GM12878 (cell line): ENCODE results near the gene NLRP6. TPM values are rescaled to one million over a fixed set of nuclear protein-coding genes. Genes with fewer than 3 reads are reported as not detected.

Experiments
- ATAC-seq: fragments of 200-7000 bp; cut with Tn5 transposase; 3 replicates; pipeline ENCODE4 v1.9.1; 2020; ENCODE audit warnings: mild to moderate bottlenecking, moderate library complexity
- BruUV-seq: library from RNA; stranded (reverse); fragments of 400-500 nt; replicated peaks from 2 replicates; lab custom pipeline; 2021; lab: Mats Ljungman, UMichigan
- CTCF ChIA-PET: fragments of 300-600 bp; sonication (Branson Sonifier 250); formaldehyde crosslinking; extraction: SDS; loops from one replicate; lab custom pipeline; 2021; ENCODE audit warnings: inconsistent platforms; lab: Yijun Ruan, JAX
- POLR2A ChIA-PET: fragments of 350-600 bp; formaldehyde crosslinking; extraction: SDS; loops from one replicate; lab custom pipeline; 2021; ENCODE audit warnings: inconsistent platforms; lab: Charles Lee
- RAD21 ChIA-PET: fragments of 300-600 bp; sonication (Branson Sonifier 250); formaldehyde crosslinking; loops from one replicate; lab custom pipeline; 2023; ENCODE audit warnings: antibody characterized with exemption; ENCODE audit not compliant: unreplicated experiment; lab: Charles Lee
- SMC1A ChIA-PET: fragments of 300-600 bp; sonication (Branson Sonifier 250); formaldehyde crosslinking; loops from one replicate; lab custom pipeline; 2023; ENCODE audit not compliant: unreplicated experiment, uncharacterized antibody; lab: Charles Lee
- DNase-seq: peaks from one replicate; pipeline ENCODE4 v3.0.0-alpha.2; 2011; ENCODE audit warnings: low read depth, low spot score
- FAIRE-seq: peaks from 3 replicates; lab custom pipeline; 2011; peaks lifted over from hg19 to GRCh38; lab: Jason Lieb, UNC
- H2AFZ ChIP-seq: 2 replicates; pipeline ENCODE4 v1.6.0; 2011; ENCODE audit warnings: low read depth, low read length, control low read depth; ENCODE audit not compliant: control insufficient read depth
- H3K27ac ChIP-seq: 2 replicates; pipeline ENCODE4 v1.5.1; 2011; ENCODE audit warnings: control low read depth; ENCODE audit not compliant: control insufficient read depth, insufficient read depth
- H3K27me3 ChIP-seq, 2 experiments: replicated peaks in 1 of 2; 2 replicates each; pipeline versions ENCODE4 v1.6.0 to v1.6.1; 2011; ENCODE audit warnings: low read length in 1 of 2; ENCODE audit not compliant: control insufficient read depth in 2 of 2, insufficient read depth in 2 of 2
- H3K36me3 ChIP-seq, 2 experiments: 2 replicates each; pipeline ENCODE4 v1.5.1; 2011; ENCODE audit warnings: low read length in 1 of 2; ENCODE audit not compliant: control insufficient read depth in 2 of 2, insufficient read depth in 2 of 2
- H3K4me1 ChIP-seq: 2 replicates; pipeline ENCODE4 v1.6.1; 2011; ENCODE audit warnings: mild to moderate bottlenecking, low read length, moderate library complexity, mixed read lengths; ENCODE audit not compliant: control insufficient read depth, insufficient read depth
- H3K4me2 ChIP-seq: 2 replicates; pipeline ENCODE4 v1.6.0; 2011; ENCODE audit warnings: control low read depth; ENCODE audit not compliant: control insufficient read depth, insufficient read depth
- H3K4me3 ChIP-seq: fragments of 200-600 bp; sonication (generic); 2 replicates; pipeline ENCODE4 v1.5.1; 2016
- H3K79me2 ChIP-seq: 2 replicates; pipeline ENCODE4 v1.6.0; 2011; ENCODE audit warnings: low read length; ENCODE audit not compliant: control insufficient read depth, insufficient read depth
- H3K9ac ChIP-seq: 2 replicates; pipeline ENCODE4 v1.8.0; 2011; ENCODE audit warnings: low read length, control low read depth, mixed read lengths; ENCODE audit not compliant: control insufficient read depth, insufficient read depth
- H3K9me3 ChIP-seq: replicated peaks from 3 replicates; pipeline ENCODE4 v1.5.1; 2011; ENCODE audit warnings: mild to moderate bottlenecking, low read length; ENCODE audit not compliant: control insufficient read depth, insufficient read depth
- H4K20me1 ChIP-seq: 2 replicates; pipeline ENCODE4 v1.6.0; 2011; ENCODE audit not compliant: control insufficient read depth, insufficient read depth
- CBX5 ChIP-seq: sonication (generic); IDR thresholded peaks from 2 replicates; pipeline ENCODE4 v1.6.1; 2016; ENCODE audit warnings: low read depth, moderate library complexity, mild to moderate bottlenecking, inconsistent platforms
- EP300 ChIP-seq, 2 experiments: fragments of 150-350 bp in 1 of 2; IDR thresholded peaks; 2 replicates each; pipeline ENCODE4 v1.6.1; 2011 to 2012; ENCODE audit warnings: low read depth in 2 of 2, low read length in 2 of 2, borderline replicate concordance in 1 of 2, improper control_type of control experiment in 1 of 2, inconsistent platforms in 1 of 2; ENCODE audit not compliant: control insufficient read depth in 1 of 2
- WGBS: methylation state at CpG from one replicate; pipeline ENCODE4 v1.1.6; 2016; ENCODE audit warnings: low lambda C conversion rate; ENCODE audit not compliant: insufficient replicate concordance, insufficient coverage; ENCODE audit errors: missing lambda C conversion rate; 5-methylcytosine and 5-hydroxymethylcytosine counted together
- in situ Hi-C: fragments of 300-500 bp; cut with MboI; formaldehyde crosslinking; loops from 9 replicates; pipeline ENCODE4 v1.14.3; 2018; ENCODE audit warnings: mixed read lengths
- intact Hi-C: fragments of 100-400 bp; cut with micrococcal nuclease; formaldehyde crosslinking; loops from one replicate; pipeline ENCODE4 v1.14.2; 2022; ENCODE audit not compliant: unreplicated experiment
- polyA plus RNA-seq, 11 experiments: library from polyadenylated mRNA; depleted of rRNA in 4 of 11; unstranded in 6 of 11; stranded (reverse) in 5 of 11; fragments of >200 nt; fragmentation: Nextera tagmentation in 4 of 11; fragmentation: Illumina TruSeq in 1 of 11; extraction: Ambion mirVana in 4 of 11; extraction: Trizol in 1 of 11; gene quantifications; 1 replicate in 1 of 11; 2 replicates in 10 of 11; pipeline versions ENCODE4 v1.2.1 to v1.2.3, GENCODE V29; 2011 to 2016; ENCODE audit warnings: inconsistent platforms in 2 of 11, missing spikeins in 2 of 11, low read depth in 1 of 11
- total RNA-seq, 4 experiments: library from RNA; depleted of rRNA in 3 of 4; stranded (reverse); fragments of >200 nt in 3 of 4; fragmentation: Illumina TruSeq in 1 of 4; extraction: Trizol in 1 of 4; gene quantifications; 2 replicates each; pipeline versions ENCODE4 v1.2.1 to v1.2.3, GENCODE V29; 2013 to 2021
- TF ChIP-seq, protein P1 (sequence below): fragments of 450-650 bp; conservative IDR thresholded peaks from 2 replicates; pipeline ENCODE4 v1.6.1; 2017; ENCODE audit warnings: mild to moderate bottlenecking, moderate library complexity
- TF ChIP-seq, protein P2 (sequence below): IDR thresholded peaks from 2 replicates; pipeline ENCODE4 v1.6.1; 2012; ENCODE audit warnings: improper control_type of control experiment, low read depth, low read length; ENCODE audit not compliant: insufficient replicate concordance
- TF ChIP-seq, protein P3 (sequence below): fragments of 450-650 bp; formaldehyde crosslinking; IDR thresholded peaks from 2 replicates; pipeline ENCODE4 v1.5.0; 2022; ENCODE audit warnings: mild to moderate bottlenecking, missing genetic modification characterization

The NLRP6 gene
- total and polyA plus RNA-seq, 10 of the 15 experiments (the other 5 are each of a cell fraction or from before 2014, with no cell fraction given), result 0.03 to 0.11 TPM; not detected in 8

DNA sequence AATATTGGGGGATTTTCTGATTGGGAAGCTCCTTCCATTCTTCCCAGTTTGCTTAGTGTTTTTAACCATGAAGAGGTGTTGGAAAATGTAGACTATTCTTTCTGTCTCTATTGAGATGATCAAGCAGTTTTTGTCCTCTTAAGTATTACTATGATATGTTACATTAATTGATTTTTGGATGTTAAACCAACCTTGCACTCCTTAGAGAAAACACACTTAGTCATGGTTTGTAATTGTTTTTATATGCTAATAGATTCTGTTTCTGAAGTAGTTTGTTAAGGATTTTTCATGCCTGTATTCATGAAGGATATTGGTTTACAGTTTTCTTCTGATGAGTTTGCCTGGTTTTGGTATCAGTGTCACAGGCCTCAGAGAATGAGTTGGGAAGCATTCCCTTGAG is 2.0 kb upstream of the NLRP6 start (continued):
- TF ChIP-seq, protein P1, sequence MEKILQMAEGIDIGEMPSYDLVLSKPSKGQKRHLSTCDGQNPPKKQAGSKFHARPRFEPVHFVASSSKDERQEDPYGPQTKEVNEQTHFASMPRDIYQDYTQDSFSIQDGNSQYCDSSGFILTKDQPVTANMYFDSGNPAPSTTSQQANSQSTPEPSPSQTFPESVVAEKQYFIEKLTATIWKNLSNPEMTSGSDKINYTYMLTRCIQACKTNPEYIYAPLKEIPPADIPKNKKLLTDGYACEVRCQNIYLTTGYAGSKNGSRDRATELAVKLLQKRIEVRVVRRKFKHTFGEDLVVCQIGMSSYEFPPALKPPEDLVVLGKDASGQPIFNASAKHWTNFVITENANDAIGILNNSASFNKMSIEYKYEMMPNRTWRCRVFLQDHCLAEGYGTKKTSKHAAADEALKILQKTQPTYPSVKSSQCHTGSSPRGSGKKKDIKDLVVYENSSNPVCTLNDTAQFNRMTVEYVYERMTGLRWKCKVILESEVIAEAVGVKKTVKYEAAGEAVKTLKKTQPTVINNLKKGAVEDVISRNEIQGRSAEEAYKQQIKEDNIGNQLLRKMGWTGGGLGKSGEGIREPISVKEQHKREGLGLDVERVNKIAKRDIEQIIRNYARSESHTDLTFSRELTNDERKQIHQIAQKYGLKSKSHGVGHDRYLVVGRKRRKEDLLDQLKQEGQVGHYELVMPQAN, result no peak

DNA sequence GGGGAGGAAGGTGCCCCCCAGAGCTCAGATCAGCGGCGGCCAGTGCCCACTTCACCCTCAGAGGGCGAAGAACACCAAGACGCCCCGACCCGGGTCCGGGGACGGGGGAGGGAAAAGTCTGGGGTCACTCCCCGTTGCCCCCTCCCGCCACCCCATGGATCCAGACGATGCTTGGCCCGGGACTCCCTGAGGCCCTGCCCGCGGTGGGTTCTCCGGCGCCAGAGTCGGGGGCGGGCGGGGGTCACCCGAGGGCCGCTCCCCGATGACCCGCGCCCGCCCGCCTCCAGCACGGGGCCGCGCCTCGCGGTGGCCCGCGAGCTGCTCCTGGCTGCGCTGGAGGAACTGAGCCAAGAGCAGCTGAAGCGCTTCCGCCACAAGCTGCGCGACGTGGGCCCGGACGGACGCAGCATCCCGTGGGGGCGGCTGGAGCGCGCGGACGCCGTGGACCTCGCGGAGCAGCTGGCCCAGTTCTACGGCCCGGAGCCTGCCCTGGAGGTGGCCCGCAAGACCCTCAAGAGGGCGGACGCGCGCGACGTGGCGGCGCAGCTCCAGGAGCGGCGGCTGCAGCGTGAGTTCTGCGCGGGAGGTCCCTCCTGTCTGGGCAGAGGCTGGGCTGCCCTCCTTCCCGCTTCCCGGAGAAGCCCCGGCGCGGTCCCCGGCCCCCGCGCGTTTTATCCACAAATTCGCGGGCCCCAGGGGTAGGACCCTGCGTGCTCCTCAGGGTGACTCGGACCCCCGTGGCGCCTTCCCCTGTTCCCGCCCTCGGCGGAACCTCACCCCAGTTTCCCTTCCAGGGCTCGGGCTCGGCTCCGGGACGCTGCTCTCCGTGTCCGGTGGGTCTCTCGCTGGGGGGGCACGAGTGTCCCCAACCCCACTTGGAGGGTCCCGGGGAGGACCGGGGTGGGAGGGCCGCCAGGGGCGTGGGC is 1.1 kb downstream of the NLRP6 start:
- DNase-seq, result no peak
- TF ChIP-seq, protein P2, sequence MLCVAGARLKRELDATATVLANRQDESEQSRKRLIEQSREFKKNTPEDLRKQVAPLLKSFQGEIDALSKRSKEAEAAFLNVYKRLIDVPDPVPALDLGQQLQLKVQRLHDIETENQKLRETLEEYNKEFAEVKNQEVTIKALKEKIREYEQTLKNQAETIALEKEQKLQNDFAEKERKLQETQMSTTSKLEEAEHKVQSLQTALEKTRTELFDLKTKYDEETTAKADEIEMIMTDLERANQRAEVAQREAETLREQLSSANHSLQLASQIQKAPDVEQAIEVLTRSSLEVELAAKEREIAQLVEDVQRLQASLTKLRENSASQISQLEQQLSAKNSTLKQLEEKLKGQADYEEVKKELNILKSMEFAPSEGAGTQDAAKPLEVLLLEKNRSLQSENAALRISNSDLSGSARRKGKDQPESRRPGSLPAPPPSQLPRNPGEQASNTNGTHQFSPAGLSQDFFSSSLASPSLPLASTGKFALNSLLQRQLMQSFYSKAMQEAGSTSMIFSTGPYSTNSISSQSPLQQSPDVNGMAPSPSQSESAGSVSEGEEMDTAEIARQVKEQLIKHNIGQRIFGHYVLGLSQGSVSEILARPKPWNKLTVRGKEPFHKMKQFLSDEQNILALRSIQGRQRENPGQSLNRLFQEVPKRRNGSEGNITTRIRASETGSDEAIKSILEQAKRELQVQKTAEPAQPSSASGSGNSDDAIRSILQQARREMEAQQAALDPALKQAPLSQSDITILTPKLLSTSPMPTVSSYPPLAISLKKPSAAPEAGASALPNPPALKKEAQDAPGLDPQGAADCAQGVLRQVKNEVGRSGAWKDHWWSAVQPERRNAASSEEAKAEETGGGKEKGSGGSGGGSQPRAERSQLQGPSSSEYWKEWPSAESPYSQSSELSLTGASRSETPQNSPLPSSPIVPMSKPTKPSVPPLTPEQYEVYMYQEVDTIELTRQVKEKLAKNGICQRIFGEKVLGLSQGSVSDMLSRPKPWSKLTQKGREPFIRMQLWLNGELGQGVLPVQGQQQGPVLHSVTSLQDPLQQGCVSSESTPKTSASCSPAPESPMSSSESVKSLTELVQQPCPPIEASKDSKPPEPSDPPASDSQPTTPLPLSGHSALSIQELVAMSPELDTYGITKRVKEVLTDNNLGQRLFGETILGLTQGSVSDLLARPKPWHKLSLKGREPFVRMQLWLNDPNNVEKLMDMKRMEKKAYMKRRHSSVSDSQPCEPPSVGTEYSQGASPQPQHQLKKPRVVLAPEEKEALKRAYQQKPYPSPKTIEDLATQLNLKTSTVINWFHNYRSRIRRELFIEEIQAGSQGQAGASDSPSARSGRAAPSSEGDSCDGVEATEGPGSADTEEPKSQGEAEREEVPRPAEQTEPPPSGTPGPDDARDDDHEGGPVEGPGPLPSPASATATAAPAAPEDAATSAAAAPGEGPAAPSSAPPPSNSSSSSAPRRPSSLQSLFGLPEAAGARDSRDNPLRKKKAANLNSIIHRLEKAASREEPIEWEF, result no peak
- TF ChIP-seq, protein P3, sequence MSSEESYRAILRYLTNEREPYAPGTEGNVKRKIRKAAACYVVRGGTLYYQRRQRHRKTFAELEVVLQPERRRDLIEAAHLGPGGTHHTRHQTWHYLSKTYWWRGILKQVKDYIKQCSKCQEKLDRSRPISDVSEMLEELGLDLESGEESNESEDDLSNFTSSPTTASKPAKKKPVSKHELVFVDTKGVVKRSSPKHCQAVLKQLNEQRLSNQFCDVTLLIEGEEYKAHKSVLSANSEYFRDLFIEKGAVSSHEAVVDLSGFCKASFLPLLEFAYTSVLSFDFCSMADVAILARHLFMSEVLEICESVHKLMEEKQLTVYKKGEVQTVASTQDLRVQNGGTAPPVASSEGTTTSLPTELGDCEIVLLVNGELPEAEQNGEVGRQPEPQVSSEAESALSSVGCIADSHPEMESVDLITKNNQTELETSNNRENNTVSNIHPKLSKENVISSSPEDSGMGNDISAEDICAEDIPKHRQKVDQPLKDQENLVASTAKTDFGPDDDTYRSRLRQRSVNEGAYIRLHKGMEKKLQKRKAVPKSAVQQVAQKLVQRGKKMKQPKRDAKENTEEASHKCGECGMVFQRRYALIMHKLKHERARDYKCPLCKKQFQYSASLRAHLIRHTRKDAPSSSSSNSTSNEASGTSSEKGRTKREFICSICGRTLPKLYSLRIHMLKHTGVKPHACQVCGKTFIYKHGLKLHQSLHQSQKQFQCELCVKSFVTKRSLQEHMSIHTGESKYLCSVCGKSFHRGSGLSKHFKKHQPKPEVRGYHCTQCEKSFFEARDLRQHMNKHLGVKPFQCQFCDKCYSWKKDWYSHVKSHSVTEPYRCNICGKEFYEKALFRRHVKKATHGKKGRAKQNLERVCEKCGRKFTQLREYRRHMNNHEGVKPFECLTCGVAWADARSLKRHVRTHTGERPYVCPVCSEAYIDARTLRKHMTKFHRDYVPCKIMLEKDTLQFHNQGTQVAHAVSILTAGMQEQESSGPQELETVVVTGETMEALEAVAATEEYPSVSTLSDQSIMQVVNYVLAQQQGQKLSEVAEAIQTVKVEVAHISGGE, result no peak
- TF ChIP-seq EP300 (IDR thresholded peaks at IDR 0.05; ENCODE audit: borderline replicate concordance in 1 of 2, control insufficient read depth in 1 of 2, low read depth in 2 of 2, low read length in 2 of 2) (no peak), CBX5 (no peak)

More for the DNA sequence above, 1.1 kb downstream of the NLRP6 start:
- Histone ChIP-seq H3K79me2 (no peaks in the 10 kb centered on the region), H3K9ac (no peak overlapping the region), H3K27me3 (peaks cover 15 to 20% of the 10 kb centered on the region in 2 experiments), H4K20me1 (no peaks in the 10 kb centered on the region), H2AFZ (no peak overlapping the region), H3K36me3 (no peaks in the 10 kb centered on the region), H3K9me3 (no peaks in the 10 kb centered on the region; the same call in 2 of the 3 replicates), H3K4me3 (no peak overlapping the region), H3K27ac (no peak overlapping the region), H3K4me1 (no peaks in the 10 kb centered on the region; the same call in 1 of the 2 replicates), H3K4me2 (no peak overlapping the region)
- POLR2A ChIA-PET, result interaction anchor here (0.6 kb wide), 1 partner anchor 61 kb away, joined by 3 read pairs; no protein-coding TSS in a partner anchor
- in situ Hi-C loops (no loop called here), intact Hi-C loops (no loop called here)
- SMC1A ChIA-PET, result no interaction called here
- BruUV-seq, result no TSS peak
- RAD21 ChIA-PET, result no interaction called here
- 43% methylated on average over 69 of the region's 97 CpGs for WGBS
- no peak for FAIRE-seq
- CTCF ChIA-PET, result interaction anchor here (0.9 kb wide), 1 partner anchor 28 kb away, joined by 4 read pairs; no protein-coding TSS in a partner anchor
- no peak for ATAC-seq
